ENCODE data around the gene SPG7.
"Not testable (repeated sequence)": the region's sequence is repeated elsewhere in the genome, so short reads cannot be mapped to it uniquely, and the experiment has no call there.

Gene SPG7

GRCh38 chr16:89565256-89565505, 57.0 kb downstream of the SPG7 start:
- ATAC-seq: no peak

- peak; percentile 37 for ATAC-seq
Measured at GRCh38 chr16:89565506-89566372, 57.5 kb downstream of the SPG7 start.

- ATAC-seq: no peak
Measured at GRCh38 chr16:89567656-89568594, 59.7 kb downstream of the SPG7 start.

- no peak for ATAC-seq
Measured at GRCh38 chr16:89569506-89570341, 61.5 kb downstream of the SPG7 start.

- no peak for ATAC-seq
Measured at GRCh38 chr16:89570342-89570923, 62.2 kb downstream of the SPG7 start.

- not testable (repeated sequence) for ATAC-seq
Measured at GRCh38 chr16:89570983-89571598, 62.9 kb downstream of the SPG7 start.

- ATAC-seq: no peak
Measured at GRCh38 chr16:89571636-89572035, 63.4 kb downstream of the SPG7 start.

GRCh38 chr16:89572073-89572484, 63.9 kb downstream of the SPG7 start:
- ATAC-seq: no peak

GRCh38 chr16:89572485-89573205, 64.4 kb downstream of the SPG7 start:
- no peak for ATAC-seq

- ATAC-seq: no peak
Measured at GRCh38 chr16:89573826-89574680, 65.8 kb downstream of the SPG7 start.

GRCh38 chr16:89574681-89575246, 66.6 kb downstream of the SPG7 start:
- ATAC-seq: peak; percentile 68 to 70

GRCh38 chr16:89575247-89576152, 67.3 kb downstream of the SPG7 start, which contains the start of gene CPNE7:
CPNE7 (plus strand) TSS chr16:89575758; CDS start chr16:89575898, 140 bp downstream.
- peak; percentile 23 to 27 for ATAC-seq

- no peak for ATAC-seq
Measured at GRCh38 chr16:89576153-89577054, 68.2 kb downstream of the SPG7 start.

GRCh38 chr16:89577055-89577759, 69.0 kb downstream of the SPG7 start:
- ATAC-seq: no peak

- ATAC-seq: no peak
Measured at GRCh38 chr16:89579351-89579750, 71.1 kb downstream of the SPG7 start.

GRCh38 chr16:89581045-89581695, 73.0 kb downstream of the SPG7 start:
- no peak for ATAC-seq

Data from activated CD4-positive, CD25-positive, alpha-beta regulatory T cell treated with anti-CD3 and anti-CD28 coated beads, Interleukin-2, amount 50 U/mL, for 24 hours (primary cell).